CD1c-positive myeloid dendritic cell (primary cell): ENCODE measurements around the gene KLHDC3.
"Not testable (repeated sequence)": the region's sequence is repeated elsewhere in the genome, so short reads cannot be mapped to it uniquely, and the experiment has no call there.

Experiments
- DNase-seq: peaks from one replicate; pipeline ENCODE4 v3.0.0-alpha.2; 2016; ENCODE audit errors: extremely low spot score

The KLHDC3 gene

DNA sequence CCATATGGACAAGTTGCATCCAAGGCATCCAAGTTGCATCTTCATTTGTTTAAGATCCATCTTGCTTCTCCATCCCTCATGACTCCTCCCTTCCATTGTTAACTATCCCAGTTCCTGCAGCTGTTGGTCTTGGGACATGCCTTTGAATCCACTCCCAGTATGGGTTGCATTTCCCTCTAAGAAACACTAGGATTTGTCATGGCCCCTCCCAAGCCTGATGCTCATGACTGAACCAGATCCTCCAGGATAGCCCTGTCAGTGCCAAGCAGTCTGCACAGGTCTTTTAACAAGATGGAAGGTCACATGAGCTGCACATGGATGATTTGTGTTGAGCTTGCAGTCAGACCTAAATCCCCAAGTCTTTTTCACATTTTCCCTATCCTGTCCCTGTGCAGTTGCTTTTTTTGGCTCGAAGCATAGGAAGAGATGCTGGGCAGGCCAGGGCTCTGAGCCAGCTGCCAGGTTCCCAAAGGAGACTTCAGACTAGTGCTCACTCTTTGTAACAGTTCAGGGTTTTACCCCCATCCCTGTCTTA lies 25.5 kb upstream of the KLHDC3 start:
- no peak for DNase-seq

DNA sequence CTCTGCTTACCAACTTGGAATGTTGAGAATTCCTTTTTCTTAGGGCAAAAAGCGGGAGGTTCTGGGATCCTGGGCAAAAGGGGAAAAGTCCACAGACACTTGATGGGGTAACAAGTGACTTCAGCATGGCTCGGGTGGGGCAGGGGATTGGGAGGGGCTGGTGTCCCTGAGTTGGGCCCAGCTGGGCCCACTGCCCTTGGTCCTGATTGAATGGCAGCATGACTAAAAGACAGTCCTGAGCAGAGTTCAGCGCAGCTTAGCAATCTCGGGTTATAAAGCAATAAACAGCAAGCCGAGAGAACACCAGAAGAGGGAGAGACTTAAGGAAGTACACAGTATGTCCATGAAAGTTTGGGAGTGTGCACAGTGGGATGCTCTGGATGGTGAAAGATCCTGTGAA lies 24.1 kb upstream of the KLHDC3 start:
- no peak for DNase-seq

DNA sequence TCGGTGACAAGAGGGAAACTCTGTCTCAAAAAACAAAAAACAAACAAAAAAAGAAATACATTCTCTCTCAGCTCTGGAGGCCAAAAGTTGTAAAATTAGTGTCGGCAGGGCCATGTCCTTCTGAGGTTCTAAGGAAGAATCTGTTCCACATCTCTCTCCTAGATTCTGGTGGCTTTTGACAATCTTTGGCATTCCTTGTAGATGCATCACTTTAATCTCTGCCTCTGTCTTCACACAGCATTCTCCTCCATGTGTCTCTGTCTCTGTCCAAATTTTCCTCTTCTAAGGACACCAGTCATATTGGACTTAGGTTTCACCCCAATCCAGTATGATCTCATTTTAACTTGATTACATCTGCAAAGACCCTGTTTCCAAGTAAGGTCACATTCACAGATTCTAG lies 20.6 kb upstream of the KLHDC3 start:
- no peak for DNase-seq

DNA sequence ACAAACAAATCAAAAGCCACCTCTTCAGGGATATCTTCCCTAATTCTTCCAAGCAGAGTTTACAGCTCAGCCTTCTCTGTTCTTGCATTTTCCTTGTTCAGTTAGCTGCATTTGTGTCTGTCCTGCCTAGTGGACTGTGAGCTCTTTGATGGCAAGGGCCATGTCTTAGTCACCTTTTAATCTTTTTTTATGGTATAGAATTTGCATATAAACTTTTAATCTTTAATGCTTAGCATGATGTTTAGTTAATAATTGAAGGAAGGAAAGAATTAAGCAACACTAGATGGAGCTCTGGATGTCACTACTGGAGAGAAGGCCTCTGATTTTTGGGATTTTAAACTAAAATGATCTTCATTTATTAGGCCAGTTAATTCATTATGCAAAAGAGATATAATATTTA lies 17.5 kb upstream of the KLHDC3 start:
- DNase-seq, result no peak

DNA sequence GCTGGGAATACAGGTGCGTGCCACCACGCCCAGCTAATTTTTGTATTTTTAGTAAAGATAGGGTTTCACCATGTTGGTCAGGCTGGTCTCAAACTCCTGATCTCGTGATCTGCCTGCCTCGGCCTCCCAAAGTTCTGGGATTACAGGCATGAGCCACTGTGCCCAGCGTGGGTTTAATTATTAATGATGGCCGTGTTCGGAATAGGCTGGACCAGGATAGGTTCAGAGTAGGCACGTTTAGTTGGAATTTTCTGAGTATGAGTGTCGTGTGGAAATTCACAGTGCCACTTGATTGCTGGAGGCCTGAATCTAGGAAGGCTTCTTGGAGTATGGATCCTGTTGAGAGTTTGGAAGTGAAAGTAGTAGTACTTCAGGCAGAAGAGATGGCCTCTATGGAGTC lies 15.8 kb upstream of the KLHDC3 start:
- not testable (repeated sequence) for DNase-seq

DNA sequence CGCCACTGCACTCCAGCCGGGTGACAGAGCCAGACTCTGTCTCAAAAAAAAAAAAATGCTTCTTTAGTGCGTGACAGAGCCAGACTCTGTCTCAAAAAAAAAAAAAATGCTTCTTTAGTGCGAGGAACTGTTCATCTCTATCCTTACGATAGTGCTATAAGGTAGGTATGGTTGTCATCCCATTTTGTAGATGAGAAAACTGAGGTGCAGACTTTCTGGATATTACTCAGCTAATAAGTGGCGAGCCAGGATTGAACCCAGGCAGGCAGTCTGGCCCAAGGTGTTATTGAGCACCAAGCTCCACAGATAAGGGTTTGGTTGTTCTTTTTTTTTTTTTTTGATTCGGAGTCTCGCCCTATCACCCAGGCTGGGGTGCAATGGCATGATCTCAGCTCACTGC lies 12.2 kb upstream of the KLHDC3 start:
- no peak for DNase-seq

DNA sequence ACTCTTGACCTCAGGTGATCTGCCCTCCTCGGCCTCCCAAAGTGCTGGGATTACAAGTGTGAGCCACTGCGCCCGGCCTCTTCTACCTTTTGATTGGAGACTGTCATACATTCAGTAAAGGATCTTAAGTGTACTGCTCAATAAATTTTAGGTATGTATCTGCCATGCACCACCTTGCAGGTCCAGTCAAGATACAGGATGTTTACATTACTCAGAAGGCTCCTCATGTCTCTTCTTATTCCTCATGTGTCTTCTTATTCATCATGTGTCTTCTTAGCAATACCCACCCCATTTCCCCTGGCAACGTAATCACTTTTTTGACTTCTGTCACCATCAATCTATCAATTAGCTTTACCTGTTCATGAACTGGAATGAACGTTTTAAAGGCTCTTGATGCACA lies 8.2 kb upstream of the KLHDC3 start:
- no peak for DNase-seq

DNA sequence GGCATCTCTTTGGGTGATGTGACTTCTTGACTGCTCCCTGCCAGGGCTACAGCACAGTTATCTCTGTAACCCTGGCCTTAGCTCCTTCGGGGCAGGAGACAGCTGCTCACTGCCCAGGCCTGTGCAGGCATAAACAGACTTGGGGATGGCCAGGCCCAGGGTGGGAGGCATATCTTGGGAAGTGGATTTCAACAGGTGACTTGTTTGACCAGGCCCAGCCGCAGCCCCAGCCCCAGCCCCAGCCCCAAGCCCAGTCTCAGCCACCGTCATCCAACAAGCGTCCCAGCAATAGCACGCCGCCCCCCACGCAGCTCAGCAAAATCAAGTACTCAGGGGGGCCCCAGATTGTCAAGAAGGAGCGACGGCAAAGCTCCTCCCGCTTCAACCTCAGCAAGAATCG lies 7.8 kb upstream of the KLHDC3 start:
- DNase-seq, result no peak

DNA sequence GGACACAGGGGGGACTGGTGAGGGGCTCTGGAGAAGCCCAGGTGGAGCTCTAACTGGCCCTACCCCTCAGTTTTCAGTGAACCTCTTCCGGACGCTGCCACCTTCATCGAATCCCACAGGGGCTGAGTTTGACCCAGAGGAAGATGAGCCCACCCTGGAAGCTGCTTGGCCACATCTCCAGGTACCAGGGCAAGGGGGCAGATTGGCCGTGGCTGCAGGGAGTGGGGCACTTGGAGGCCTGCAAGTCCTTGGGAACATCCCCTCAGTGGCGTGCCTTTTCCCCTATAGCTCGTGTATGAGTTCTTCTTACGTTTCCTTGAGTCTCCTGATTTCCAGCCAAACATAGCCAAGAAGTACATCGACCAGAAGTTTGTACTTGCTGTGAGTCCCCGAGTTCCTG lies 6.9 kb upstream of the KLHDC3 start:
- DNase-seq, result no peak

DNA sequence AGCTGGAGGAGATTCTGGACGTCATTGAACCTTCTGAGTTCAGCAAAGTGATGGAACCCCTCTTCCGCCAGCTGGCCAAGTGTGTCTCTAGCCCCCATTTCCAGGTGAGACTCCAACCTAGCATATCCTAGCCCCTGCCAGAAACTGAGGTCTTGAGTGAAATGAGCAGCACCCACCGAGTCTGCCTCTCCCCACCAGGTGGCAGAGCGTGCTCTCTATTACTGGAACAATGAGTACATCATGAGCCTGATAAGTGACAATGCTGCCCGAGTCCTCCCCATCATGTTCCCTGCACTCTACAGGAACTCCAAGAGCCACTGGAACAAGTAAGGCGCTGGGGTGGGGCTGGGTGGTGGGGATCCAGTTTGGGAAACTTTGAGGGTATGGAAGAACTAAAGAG lies 4.9 kb upstream of the KLHDC3 start:
- DNase-seq, result peak; percentile 32

DNA sequence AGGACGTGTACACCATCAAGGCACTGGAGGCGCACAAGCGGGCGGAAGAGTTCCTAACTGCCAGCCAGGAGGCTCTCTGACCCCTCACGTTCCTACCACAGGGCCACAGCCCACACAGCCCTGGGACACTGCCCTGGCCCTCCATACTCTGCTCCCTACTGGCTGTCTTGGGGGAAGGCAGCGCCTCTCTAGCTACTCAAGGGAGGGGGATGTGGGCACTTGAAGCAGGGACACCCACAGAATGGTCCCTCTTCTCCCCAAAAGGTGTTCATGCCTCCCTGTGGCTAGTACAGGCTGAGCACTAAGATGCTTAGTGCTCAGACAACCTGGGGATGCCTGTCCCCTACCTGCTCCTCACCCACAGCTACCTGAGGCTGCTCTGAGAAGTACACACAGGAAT lies 2.8 kb upstream of the KLHDC3 start:
- no peak for DNase-seq

DNA sequence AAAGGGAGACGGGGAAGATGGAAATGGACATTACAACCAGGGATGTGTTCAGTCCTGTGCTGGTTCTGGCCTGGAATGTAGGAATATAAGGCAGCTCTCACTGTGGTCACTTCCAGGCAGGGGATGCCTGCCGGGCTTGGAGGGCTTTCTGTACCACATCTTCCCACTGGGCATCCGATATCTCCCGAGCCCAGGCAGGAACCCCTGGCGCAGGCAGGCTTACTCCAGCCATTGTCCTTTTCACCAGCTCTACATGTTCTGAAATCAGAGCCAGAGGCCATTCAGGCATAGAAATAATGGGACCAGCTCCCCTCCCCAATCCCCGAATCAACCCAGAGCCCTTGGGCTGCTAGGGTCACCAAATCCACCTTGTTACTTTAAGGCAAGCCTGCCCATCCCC lies 1.7 kb upstream of the KLHDC3 start:
- no peak for DNase-seq

DNA sequence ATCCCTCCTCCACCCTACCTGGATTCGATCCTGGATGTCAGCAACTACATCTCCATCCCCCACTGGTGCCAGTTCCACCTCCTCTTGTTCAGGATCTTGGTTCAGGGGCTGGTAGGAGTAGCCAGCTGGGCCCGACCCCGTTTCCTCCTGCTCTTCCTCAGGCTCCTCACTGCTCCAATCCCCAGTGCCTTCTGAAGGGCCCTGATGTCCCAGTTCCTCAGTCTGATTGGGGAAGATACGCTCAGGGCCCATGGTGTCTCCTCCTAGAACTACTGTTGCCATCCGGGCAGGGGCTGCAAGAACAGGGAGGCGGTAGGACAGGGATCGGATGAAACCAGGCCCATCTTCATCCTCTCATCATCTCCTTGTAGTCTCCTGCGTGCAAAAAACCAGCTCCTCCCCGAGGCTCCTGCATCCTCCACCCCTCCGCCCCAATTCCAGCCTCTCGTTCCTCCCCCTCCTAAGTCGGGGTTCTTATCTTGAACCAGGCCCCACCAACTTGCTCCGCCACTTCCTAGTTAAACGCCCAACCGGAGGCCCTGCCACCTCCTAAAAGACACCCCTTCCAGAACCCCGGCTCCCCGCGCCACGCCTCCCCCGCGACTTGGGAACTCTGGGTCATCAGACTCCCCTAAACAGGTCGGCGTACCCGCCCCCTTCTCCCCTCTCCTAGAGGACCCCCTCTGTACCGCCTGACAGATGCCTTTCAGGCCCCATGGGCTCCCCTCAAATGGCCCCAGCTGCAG lies 779 bp upstream of the KLHDC3 start:
- DNase-seq, result peak; percentile 50

DNA sequence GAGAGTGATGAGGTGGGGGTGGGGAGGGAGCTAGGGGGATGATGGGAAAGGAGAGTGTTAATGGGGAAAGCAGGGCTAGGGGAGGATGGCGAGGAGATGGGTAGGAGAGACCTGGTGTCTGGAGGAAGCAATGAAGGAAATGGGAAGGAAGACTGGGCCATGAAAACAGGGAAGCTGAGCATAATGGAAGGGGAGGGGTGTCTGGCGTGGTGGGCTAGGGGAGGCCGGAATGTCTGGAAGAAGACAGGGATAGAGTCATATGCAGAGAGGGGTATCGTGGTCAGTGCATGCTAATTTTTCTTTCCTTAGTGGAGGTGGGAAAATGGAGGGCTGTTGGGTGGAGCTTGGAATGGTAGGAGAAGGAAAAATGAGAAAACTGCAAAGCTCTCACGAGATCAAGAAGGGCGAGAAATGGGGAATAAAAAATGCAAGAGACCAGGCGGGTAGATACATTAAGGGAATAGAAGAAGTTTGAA lies 423 bp downstream of the KLHDC3 start:
- DNase-seq, result peak; percentile 13

DNA sequence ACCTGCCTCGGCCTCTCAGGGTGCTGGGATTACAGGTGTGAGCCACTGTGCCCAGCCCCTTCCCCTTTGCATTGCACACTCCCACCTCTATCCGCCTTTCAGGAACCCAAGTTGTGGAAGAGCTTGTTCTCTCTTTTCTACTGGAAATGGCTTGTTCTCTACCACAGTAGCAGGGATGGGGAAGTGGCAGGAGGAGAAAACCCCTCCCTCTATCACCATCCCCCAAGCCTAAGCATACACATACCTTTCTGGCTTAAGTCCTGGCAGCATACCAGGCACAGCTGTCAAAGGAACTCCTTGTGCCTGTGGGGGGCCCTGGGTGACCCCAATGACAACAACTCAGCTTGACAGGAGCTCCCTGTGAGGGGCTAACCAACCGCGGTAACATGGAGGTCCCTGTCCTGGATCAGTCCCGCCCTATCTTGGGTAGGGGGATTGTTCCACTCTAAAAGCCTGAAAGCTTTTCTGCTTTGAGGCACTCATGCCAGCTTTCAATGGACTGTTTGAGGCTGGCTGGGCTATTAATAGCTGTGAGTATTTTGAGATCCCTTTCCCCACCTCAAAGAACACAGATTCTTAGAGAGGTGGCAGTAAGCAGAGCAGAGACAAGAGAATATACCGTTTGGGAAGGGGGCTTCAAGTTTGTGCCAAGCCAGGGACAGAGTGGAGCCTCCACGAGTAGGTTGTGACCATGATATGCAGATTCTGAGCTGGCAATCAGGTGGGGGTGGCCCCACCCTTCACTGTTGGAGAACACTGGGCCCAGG lies 2.3 kb downstream of the KLHDC3 start:
- peak; percentile 9 for DNase-seq

DNA sequence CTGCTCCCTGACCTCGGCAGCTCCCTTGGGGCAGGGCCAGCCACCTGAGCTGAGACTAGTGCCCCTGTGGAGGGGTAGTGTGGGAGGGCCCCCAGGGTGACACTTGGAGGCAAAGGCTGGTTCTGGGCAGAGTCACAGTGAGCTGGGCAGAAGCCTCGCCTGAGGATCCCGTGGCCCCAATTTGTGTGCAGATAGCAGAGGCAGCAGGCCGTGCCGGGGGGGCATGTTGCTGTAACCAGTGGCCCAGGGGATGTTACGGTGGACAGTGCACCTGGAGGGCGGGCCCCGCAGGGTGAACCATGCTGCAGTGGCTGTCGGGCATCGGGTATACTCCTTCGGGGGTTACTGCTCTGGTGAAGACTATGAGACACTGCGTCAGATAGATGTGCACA lies 2.9 kb downstream of the KLHDC3 start:
- DNase-seq, result no peak

DNA sequence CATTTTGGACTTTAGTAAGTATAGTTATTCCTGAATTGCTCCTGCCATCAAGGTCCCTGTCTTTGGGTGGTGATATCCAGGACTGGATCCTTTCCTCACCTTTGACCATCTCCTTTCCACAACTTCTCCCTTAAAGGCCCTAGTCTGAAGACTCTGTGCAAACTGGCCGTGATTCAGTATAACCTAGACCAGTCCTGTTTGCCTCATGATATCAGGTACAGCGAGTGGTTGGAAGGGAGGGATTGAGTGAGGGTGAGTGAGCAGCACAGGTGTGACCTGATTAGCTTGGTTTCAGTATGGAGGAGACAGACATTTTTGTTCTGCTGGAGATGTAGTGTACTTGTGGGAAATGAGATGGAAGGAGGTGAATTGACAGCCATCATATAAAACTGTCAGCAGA lies 5.1 kb downstream of the KLHDC3 start:
- DNase-seq, result no peak

DNA sequence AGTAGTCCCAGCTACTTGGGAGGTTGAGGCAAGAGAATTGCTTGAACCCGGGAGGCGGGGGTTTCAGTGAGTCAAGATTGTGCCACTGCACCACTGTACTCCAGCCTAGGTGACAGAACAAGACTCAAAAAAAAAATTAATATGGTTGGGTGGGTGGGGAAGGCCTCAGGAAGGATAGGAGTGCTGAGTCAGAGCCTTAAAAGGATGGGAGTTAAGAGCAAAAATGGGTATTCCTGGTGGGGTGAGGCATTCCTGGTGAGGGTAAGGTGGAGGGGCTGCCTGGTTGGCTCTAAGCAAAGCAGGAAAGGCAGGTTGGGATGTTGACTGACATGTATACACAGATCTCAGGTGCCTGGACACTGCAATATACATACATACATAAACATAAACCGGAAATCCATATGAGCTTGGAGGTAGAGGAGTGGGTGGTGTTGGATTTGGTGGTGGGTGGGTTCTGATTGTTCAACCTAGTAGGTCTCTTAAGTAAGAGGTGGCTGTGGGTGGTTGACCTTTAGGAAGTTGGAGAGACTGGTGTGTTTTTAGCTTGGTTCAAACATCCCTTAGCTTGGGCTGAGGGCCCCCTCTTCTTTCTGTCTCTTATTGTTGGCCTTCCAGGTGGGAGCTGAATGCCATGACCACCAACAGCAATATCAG lies 6.1 kb downstream of the KLHDC3 start:
- DNase-seq, result no peak

DNA sequence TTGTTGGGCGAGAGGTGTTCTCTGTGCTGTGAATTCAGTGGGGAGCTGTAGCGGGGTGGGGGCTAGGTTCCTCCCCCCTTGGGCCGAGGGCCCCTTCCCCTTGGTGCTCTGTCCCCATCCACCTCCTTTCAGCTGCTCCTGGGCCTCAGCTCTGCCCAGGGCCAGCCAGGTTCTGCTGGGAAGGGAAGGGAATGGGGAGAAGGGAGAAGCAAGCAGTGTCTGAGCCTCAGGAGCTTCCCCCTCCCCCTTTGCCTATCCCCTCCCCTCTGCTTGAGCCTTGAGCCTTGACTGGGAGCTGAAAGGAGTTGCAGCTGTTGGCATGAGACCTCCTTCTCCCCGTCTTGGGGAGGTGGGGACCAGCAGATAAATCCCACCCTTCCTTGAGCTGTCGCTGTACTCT lies 6.8 kb downstream of the KLHDC3 start:
- DNase-seq, result no peak

DNA sequence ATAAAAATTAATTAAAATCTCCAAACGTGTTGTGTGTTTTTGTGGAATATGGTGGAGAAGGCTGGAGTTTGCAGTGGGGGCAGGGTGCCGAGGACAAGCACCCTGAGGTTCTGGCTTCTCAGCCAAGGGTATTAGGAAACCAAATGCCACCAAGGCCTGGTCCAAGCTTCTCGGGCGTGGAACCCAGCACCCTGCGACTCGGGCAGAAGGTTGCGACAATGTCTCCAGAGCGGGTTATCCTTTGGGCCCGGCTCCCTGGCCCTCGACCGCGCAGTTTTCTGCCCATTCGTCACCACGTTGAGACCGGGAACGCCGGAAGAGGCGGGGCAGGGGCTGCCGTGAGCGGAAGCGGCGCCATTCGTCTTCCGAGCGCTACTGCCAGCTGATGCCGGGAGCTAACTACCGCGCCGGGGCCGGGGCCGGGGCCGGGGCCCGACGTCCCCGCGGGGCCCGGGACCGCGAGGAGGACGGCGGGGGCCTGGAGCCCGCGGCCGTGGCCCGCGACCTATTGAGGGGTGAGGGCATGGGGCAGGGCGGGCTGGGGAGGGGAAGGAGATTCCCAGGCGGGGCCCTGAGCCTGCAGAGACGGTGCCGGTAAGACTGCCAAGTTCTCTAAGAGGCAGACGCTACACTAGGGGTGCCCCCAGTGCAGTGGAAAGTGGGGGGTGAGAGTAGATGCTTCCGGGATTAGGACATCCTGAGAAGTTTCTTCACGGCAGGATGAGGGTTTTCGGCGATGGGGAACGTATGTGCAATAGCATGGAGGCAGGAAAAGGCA lies 7.4 kb downstream of the KLHDC3 start, which contains the start of gene RRP36:
Gene RRP36 (plus strand): TSS at position 354 of the 778 bp plus-strand sequence. CDS start 32 bp downstream, at position 386.
- peak; percentile 80 for DNase-seq

DNA sequence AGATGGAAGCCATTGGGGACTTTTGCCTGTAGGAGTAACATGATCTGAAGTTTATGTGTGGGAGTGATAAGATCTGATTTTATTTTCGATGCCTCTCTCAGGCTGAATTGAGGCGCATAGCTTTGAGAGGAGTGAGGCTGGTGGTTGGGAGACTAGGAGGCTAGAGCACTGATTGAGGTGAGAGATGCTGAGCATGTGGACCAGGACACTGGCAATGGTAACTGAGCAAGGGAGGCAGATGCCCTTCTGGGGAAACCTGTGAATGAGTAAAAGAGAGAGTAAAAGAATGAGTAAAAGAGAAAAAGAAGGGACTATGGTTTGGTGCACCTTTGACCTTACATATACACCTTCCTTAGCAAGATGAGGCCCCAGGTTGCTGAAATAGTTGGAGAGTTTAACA lies 10.4 kb downstream of the KLHDC3 start:
- DNase-seq, result no peak

DNA sequence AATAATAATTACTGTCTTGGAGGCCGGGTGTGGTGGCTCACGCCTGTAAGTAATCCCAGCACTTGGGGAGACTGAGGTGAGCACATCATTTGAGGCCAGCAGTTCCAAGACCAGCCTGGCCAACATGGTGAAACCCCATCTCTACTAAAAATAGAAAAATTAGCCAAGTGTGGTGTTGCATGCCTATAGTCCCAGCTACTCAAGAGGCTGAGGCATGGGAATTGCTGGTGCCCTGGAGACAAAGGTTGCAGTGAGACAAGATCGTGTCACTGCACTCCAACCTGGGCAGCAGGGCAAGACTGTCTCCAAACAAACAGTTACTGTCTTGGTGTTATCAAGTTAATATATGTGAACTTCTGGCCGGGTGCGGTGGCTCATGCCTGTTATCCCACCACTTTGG lies 12.3 kb downstream of the KLHDC3 start:
- no peak for DNase-seq
